Thyroid gland (tissue), 4 donors: ENCODE measurements around the gene KPNA5.
"Not testable (repeated sequence)": the region's sequence is repeated elsewhere in the genome, so short reads cannot be mapped to it uniquely, and the experiment has no call there.

Experiments
- POLR2A ChIP-seq, 2 donors: fragments of 450-650 bp; IDR thresholded peaks; one replicate each; pipeline ENCODE4 v1.6.1; 2017; ENCODE audit warnings: antibody characterized with exemption in 2 of 2, mild to moderate bottlenecking in 2 of 2, moderate library complexity in 1 of 2
- TF ChIP-seq, protein P1 (sequence below), 6 experiments: fragments of 200-600 bp in 3 of 6; fragments of 450-650 bp in 3 of 6; sonication (generic) in 3 of 6; IDR thresholded peaks; one replicate each; pipeline ENCODE4 v1.5.1; 2016 to 2019; ENCODE audit warnings: antibody characterized with exemption in 6 of 6, mild to moderate bottlenecking in 2 of 6, inconsistent platforms in 1 of 6, moderate library complexity in 1 of 6

DNA sequence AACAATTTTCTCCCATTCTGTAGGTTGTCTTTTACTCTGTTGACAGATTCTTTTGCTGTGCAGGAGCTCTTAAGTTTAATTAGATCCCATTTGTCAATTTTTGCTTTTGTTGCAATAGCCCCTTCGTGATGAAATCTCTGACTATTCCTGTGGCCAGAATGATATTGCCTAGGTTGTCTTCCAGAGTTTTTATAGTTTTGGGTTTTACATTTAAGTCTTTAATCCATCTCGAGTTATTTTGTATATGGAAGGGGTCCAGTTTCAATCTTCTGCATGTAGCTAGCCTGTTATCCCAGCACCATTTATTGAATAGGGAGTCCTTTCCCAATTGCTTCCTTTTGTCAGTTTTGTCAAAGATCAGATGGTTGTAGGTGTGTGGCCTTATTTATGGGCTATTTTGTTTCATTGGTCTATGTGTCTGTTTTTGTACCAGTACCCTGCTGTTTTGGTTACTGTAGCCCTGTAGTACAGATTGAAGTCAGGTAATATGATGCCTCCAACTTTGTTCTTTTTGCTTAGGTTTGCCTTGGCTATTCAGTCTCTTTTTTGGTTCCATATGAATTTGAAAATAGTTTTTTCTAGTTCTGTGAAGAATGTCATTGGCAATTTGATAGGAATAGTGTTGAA is 5.6 kb downstream of the KPNA5 start:
- TF ChIP-seq, protein P1, sequence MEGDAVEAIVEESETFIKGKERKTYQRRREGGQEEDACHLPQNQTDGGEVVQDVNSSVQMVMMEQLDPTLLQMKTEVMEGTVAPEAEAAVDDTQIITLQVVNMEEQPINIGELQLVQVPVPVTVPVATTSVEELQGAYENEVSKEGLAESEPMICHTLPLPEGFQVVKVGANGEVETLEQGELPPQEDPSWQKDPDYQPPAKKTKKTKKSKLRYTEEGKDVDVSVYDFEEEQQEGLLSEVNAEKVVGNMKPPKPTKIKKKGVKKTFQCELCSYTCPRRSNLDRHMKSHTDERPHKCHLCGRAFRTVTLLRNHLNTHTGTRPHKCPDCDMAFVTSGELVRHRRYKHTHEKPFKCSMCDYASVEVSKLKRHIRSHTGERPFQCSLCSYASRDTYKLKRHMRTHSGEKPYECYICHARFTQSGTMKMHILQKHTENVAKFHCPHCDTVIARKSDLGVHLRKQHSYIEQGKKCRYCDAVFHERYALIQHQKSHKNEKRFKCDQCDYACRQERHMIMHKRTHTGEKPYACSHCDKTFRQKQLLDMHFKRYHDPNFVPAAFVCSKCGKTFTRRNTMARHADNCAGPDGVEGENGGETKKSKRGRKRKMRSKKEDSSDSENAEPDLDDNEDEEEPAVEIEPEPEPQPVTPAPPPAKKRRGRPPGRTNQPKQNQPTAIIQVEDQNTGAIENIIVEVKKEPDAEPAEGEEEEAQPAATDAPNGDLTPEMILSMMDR (IDR thresholded peaks at IDR 0.05), result not testable (repeated sequence)
- TF ChIP-seq POLR2A (IDR thresholded peaks at IDR 0.05), result not testable (repeated sequence)
